ENCODE measurements around the gene RAB18. TPM values are rescaled to one million over a fixed set of nuclear protein-coding genes. Genes with fewer than 3 reads are reported as not detected.

Gene RAB18
- total and polyA plus RNA-seq, 10 of the 15 experiments (the other 5 are each of a cell fraction or from before 2014, with no cell fraction given) = 13.4 to 98.8 (median 42.1) TPM

GRCh38 chr10:27537166-27537565, 33.1 kb downstream of the RAB18 start:
- no peak for FAIRE-seq
- Histone ChIP-seq H3K79me2 (ENCODE audit: control insufficient read depth, insufficient read depth, low read length) (no peaks in the 10 kb centered on the region), H3K27ac (ENCODE audit: control insufficient read depth, insufficient read depth) (no peak overlapping the region), H3K4me2 (ENCODE audit: control insufficient read depth, insufficient read depth) (no peak overlapping the region), H3K4me1 (ENCODE audit: control insufficient read depth, insufficient read depth, low read length) (no peaks in the 10 kb centered on the region; the same call in 1 of the 2 replicates), H2AFZ (ENCODE audit: control insufficient read depth, low read depth, low read length) (no peak overlapping the region), H3K36me3 (ENCODE audit: control insufficient read depth in 2 of 2, insufficient read depth in 2 of 2, low read length in 1 of 2) (peaks cover 0 to 15% of the 10 kb centered on the region in 2 experiments; a peak in 3 of 4 replicates), H3K9me3 (replicated peaks; ENCODE audit: control insufficient read depth, insufficient read depth, low read length) (no peaks in the 10 kb centered on the region), H3K9ac (ENCODE audit: control insufficient read depth, insufficient read depth, low read length) (no peak overlapping the region), H4K20me1 (ENCODE audit: control insufficient read depth, insufficient read depth) (no peaks in the 10 kb centered on the region), H3K4me3 (no peak overlapping the region), H3K27me3 (replicated peaks in 1 of 2; ENCODE audit: control insufficient read depth in 2 of 2, insufficient read depth in 2 of 2, low read length in 1 of 2) (no peaks in the 10 kb centered on the region)
- ChIA-PET RAD21 (ENCODE audit: unreplicated experiment) (no interaction called here), POLR2A (interaction anchor here (0.5 kb wide), 1 partner anchor 16 kb away, joined by 6 read pairs; no protein-coding TSS in a partner anchor), CTCF (interaction anchor here (0.9 to 2.2 kb wide), 2 partner anchors 21 to 32 kb away, joined by 3 to 6 read pairs; no protein-coding TSS in a partner anchor), SMC1A (ENCODE audit: uncharacterized antibody, unreplicated experiment) (interaction anchor here (1.1 kb wide), 1 partner anchor 32 kb away, joined by 3 read pairs; no protein-coding TSS in a partner anchor)
- no TSS peak for BruUV-seq (replicated peaks)
- in situ Hi-C loops (cut with MboI) = no loop called here
- intact Hi-C loops (cut with micrococcal nuclease; ENCODE audit: unreplicated experiment) = loop anchor here (10.0 kb wide), 1 partner anchor 998 kb away; the partner anchor contains the start of gene WAC
- no peak for DNase-seq (ENCODE audit: low read depth, low spot score)
- no peak for ATAC-seq
- 95% methylated on average over 3 of the region's 3 CpGs for WGBS (ENCODE audit: insufficient coverage, insufficient replicate concordance, low lambda C conversion rate, missing lambda C conversion rate)
- TF ChIP-seq RUNX3 (IDR thresholded peaks at IDR 0.05; ENCODE audit: low read length) (no peak), SMARCA5 (IDR thresholded peaks at IDR 0.05) (no peak), NKRF (conservative IDR thresholded peaks at IDR 0.05) (no peak), SREBF2 (IDR thresholded peaks at IDR 0.05; ENCODE audit: low read length) (no peak), MTA3 (IDR thresholded peaks at IDR 0.05; ENCODE audit: borderline replicate concordance, low read length) (no peak), BRCA1 (IDR thresholded peaks at IDR 0.05; ENCODE audit: low read depth, low read length) (no peak), ATF7 (IDR thresholded peaks at IDR 0.05; ENCODE audit: low read depth) (no peak), IKZF1 (conservative IDR thresholded peaks at IDR 0.05) (no peak), ZBTB4 (CRISPR knock-in tag; IDR thresholded peaks at IDR 0.05) (no peak), NFYB (IDR thresholded peaks at IDR 0.05; ENCODE audit: insufficient read depth, low read depth, low read length) (no peak), BCL3 (IDR thresholded peaks at IDR 0.05; ENCODE audit: borderline replicate concordance, insufficient read depth, low read depth, low read length, poor library complexity, severe bottlenecking) (no peak), POLR2AphosphoS5 (IDR thresholded peaks at IDR 0.05; ENCODE audit: low read length) (no peak)

Data from GM12878 (cell line).